Colon (tissue), 2 donors: ENCODE measurements around the gene PPT1.

Experiments used
- FAIRE-seq: peaks from 2 replicates; lab custom pipeline; 2012; peaks lifted over from hg19 to GRCh38; lab: Jason Lieb, UNC
- donor health status: control.
- donor health status: control.

Gene PPT1

GRCh38 chr1:40030528-40031135, 66.4 kb downstream of the PPT1 start:
- FAIRE-seq = no peak

GRCh38 chr1:40029608-40030007, 67.4 kb downstream of the PPT1 start:
- FAIRE-seq = peak; percentile 5

GRCh38 chr1:40027647-40028046, 69.4 kb downstream of the PPT1 start:
- FAIRE-seq = no peak

- FAIRE-seq = no peak
Measured at GRCh38 chr1:40024671-40025070, 72.4 kb downstream of the PPT1 start.

- FAIRE-seq = no peak
Measured at GRCh38 chr1:40023379-40023944, 73.6 kb downstream of the PPT1 start.
